ENCODE measurements around the gene ADAMTSL5.
A peak's percentile ranks its signal among the peaks of the same experiment; 100 is the strongest.

The ADAMTSL5 gene

GRCh38 chr19:1510807-1511206 is 2.0 kb downstream of the ADAMTSL5 start:
- in situ Hi-C loops (cut with HindIII; ENCODE audit: low sequenced_read_pairs), result no loop called here
- DNase-seq (ENCODE audit: low read depth), result no peak
- TF ChIP-seq, protein P1, sequence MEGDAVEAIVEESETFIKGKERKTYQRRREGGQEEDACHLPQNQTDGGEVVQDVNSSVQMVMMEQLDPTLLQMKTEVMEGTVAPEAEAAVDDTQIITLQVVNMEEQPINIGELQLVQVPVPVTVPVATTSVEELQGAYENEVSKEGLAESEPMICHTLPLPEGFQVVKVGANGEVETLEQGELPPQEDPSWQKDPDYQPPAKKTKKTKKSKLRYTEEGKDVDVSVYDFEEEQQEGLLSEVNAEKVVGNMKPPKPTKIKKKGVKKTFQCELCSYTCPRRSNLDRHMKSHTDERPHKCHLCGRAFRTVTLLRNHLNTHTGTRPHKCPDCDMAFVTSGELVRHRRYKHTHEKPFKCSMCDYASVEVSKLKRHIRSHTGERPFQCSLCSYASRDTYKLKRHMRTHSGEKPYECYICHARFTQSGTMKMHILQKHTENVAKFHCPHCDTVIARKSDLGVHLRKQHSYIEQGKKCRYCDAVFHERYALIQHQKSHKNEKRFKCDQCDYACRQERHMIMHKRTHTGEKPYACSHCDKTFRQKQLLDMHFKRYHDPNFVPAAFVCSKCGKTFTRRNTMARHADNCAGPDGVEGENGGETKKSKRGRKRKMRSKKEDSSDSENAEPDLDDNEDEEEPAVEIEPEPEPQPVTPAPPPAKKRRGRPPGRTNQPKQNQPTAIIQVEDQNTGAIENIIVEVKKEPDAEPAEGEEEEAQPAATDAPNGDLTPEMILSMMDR (IDR thresholded peaks at IDR 0.05; ENCODE audit: low read depth, low read length, missing control alignments), result no peak
- H3K4me3 ChIP-seq (ENCODE audit: low read depth, low read length), result no peak overlapping the region

- no peak for DNase-seq (ENCODE audit: low read depth)
- in situ Hi-C loops (cut with HindIII; ENCODE audit: low sequenced_read_pairs), result no loop called here
- H3K4me3 ChIP-seq (ENCODE audit: low read depth, low read length), result no peak overlapping the region
- TF ChIP-seq, protein P1 (IDR thresholded peaks at IDR 0.05; ENCODE audit: low read depth, low read length, missing control alignments), result no peak
Observed at GRCh38 chr19:1510442-1510806, 2.4 kb downstream of the ADAMTSL5 start.

DNA sequence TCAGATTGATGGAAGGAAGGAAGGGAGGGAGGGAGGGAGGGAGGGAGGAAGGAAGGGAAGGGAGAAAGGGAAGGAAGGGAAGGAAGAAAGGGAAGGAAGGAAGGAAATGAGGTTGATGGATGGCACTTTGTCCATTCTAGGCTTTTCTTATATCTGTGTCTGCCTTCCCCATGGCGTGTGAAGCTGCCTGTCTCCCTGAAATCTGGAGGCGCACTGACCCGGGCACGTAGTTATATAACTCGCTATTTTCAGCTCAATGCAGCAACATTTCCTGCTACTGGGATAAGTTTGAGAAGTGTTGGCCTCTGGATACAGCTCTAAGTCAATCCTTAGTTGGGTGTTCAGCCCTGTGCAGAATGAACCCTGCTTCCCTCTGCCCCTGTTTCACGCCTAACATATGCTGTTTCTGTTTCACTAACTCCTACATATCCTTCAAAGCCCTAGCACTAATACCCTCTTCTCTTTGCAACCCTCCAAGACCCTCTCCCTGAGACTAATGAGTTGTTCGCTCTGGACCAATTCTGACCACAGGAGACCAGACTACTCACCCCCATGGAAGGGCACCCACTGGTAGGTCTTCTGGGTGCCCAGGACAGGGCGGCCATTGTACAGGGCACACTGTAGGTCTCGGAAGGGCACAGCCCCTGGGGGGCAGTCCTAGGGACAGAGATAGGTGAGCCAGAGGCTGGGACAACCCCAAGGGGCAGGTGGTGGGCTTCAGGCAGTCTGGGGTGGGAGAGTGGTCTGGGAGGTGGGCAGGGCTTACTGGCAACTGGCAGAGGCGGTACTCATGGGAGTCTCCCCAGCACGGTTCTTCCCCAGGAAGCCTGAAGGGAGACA is 3.0 kb downstream of the ADAMTSL5 start:
- in situ Hi-C loops (cut with HindIII; ENCODE audit: low sequenced_read_pairs), result no loop called here
- TF ChIP-seq, protein P1 (IDR thresholded peaks at IDR 0.05; ENCODE audit: low read depth, low read length, missing control alignments), result no peak
- no peak overlapping the region for H3K4me3 ChIP-seq (ENCODE audit: low read depth, low read length)
- no peak for DNase-seq (ENCODE audit: low read depth)

DNA sequence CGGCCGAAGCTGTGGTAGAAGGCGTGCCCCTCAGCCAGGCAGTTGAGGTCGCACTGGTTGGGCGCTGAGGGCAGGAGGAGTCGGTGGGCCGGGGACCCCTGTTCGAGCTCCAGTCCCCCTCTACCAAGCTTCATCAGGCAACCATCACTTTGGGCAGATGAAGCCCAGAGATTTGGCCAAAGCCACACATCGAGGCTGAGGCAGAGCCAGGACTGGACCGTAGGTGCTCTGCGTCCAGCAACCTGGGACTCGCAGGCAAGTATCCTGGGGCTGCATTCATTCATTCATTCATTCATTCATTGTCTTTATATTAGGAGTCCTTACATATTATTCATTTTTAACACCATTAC is 4.3 kb downstream of the ADAMTSL5 start:
- in situ Hi-C loops (cut with HindIII; ENCODE audit: low sequenced_read_pairs), result no loop called here
- no peak for DNase-seq (ENCODE audit: low read depth)
- TF ChIP-seq, protein P1 (IDR thresholded peaks at IDR 0.05; ENCODE audit: low read depth, low read length, missing control alignments), result no peak
- peak overlapping the region; percentile 21 for H3K4me3 ChIP-seq (ENCODE audit: low read depth, low read length)

- in situ Hi-C loops (cut with HindIII; ENCODE audit: low sequenced_read_pairs), result no loop called here
- peak; percentile 89 for DNase-seq (ENCODE audit: low read depth)
- TF ChIP-seq, protein P1 (IDR thresholded peaks at IDR 0.05; ENCODE audit: low read depth, low read length, missing control alignments), result no peak
- H3K4me3 ChIP-seq (ENCODE audit: low read depth, low read length), result peak overlapping the region; percentile 43
Observed at GRCh38 chr19:1507763-1508506, 4.9 kb downstream of the ADAMTSL5 start.

DNA sequence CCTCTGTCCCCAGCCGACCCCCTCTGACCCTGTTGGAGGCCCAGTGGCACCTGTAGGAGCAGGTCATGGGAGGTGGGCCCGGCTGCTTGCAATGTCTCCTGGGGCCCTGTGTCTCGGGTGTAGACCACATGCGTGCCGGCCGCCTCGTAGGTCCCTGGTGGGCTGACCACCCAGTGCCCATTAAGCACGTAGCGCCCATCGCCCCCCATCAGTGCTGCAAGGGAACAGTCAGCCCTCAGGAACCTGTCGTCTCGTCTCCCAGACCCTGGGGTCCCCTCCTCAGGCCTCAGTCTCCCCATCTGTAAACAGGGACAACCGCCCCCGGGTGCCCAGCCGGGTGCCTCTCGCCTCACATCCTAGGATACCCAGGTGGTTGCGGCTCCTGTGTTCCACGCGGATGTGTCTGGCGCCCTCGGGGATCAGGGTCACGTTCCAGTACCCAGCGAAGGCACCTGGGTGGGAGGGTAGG is 5.6 kb downstream of the ADAMTSL5 start:
- in situ Hi-C loops (cut with HindIII; ENCODE audit: low sequenced_read_pairs), result no loop called here
- TF ChIP-seq, protein P1 (IDR thresholded peaks at IDR 0.05; ENCODE audit: low read depth, low read length, missing control alignments), result no peak
- no peak overlapping the region for H3K4me3 ChIP-seq (ENCODE audit: low read depth, low read length)
- no peak for DNase-seq (ENCODE audit: low read depth)
